AML-193 (cell line): ENCODE data around the gene MXD1.

ENCODE experiments used
- DNase-seq, 2 experiments: peaks; one replicate each; lab custom pipeline; 2025; lab: John Stamatoyannopoulos, UW

Gene MXD1

DNA sequence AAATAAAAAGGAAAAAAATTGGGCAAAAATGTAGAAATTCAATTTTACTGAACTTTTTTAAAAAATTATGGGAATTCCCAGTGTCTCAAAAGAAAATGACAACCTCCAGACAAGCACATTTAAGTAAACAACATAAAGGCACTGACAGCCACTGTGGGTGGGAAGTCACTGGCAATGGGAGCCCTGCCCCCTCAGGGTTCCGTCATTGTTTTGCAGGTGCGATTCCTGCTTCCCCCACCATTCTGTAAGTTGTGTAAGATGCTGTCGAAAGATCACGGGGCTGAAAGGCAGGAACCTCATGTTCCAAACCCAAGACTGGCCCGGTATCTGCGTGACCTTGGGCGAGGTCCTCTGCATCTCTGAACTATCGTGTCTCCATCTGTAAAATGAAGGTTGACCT lies 62.3 kb downstream of the MXD1 start:
- no peak for DNase-seq

DNA sequence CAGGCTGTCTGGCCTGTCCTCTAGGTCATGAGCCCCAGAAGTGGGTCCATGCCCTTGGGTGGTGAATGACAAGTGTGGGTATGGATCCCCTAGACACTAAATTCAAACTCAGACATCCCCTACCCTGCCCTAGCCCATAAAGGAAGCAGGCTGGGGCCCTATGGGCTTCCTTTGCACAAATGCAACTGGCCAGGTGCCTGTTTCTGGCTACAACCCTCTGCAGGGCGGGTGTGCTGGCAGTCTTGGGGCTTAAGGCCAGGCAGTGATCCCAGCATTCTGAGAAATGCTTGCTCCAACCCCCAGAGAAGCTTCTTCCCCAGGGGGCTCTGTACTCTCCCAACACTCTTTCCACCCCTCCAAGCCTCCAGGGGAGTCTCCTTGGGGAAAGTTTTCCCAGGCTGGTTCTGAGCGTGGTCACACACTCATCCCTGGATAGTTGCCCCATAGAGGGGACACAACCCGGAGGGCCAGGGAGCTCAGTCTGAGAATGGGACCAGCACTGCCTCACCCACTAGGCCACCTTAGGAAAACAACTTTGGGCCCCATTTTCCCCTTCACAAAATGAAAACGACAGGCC lies 63.1 kb downstream of the MXD1 start:
- DNase-seq: no peak

DNA sequence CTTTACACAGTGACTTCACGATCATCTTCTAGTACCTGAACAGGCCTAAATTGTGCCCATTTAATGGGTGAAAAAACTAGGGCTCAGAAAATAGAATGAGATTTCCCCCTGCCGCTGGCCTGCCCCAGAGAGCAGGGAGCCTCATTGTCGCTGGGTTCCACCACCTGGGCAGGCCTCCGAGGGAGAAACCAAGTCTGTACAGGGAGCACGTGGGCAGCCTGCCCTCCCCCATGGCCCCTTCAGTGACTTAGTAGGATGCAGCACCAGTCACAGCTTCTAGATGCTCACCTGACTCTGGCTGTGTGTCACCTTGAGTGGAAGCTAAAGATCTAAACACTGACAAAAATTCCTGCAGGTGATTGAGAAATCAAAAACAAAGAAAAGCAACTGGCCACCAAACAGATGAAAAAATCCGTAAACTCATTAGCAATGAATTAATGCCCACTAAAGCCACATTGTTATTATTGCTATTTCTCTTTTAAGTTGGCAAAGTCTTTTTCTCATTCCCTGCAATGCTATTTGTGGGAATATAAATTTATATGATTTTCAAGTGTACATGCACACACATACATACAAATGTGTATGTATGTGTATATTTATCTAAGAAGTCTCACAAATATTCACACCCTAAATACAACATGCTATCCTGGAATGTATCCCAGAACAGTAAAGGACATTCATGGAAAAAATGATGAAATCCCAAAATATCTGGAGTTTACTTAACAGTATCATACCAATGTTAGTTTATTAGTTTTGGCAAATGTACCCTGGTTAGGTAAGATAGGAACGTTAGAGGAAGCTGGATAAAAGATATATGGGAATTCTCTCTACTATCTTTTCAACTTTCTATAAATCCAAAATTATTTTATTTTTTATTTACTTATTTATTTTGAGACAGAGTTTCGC lies 65.2 kb downstream of the MXD1 start:
- no peak for DNase-seq

DNA sequence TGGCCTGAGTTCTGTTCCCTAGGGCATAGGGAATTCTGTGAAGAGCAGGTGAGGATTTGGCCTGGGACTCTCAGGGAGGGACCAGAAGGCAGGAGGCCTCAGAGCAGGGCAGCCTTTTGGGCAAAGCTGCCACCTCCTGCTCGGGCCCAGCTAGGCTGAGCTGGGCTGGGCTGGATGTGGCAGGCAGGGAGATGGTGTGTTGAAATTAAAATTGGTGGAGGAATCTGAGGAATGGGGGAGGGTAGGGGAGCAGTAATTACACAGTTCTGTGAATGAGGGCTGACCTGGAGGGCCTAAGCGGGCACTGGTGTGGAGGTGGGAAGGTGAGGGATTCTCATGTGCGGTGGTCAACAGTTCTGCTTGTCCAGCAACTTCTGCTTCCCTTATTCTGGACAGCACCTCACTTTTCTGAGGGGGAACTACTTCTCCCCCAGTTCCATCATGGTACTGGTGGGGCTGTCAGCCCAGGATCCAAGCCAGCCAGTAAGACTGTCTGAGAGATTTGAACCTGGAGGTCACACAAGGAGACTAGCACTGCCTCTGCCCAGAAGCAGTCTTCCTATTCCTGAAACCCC lies 68.6 kb downstream of the MXD1 start:
- no peak for DNase-seq

DNA sequence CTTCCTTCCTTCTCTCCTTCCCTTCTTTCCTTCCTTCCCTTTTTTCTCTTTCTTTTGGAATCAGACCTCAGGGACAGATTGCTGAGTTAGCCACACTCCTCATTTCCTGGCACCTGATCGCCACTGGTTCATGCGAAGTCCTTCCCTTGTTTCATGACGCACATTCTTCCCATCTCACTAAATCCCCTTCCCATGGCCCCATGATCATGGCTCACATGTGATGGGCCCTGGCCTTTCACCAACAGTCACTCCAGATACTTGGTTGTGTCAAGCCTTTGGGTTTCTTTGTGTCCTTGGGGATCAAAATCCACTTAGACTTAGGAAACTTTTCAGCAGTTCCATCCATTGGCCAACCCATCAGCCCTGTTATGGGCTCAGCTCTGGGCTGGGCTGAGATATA lies 70.3 kb downstream of the MXD1 start:
- DNase-seq: no peak

DNA sequence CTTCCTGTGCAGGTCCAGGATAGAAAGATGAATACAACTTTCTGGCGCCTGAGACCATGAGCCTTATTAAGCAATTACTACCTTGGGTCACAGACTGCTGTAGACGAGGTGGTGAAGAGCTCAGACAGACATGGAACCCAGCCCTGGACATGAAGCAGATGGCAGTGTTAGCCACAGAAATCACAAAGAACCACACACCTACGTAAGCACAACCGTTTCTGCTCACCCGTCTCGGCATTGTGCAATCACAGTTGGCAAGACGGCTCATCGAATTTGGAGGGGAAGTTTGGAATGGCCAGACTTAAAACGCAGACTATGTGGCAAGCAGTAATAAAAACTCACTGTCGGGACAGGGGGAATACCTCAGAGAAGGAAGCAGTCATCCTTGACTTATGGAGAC lies 70.8 kb downstream of the MXD1 start:
- DNase-seq: peak; percentile 96 to 97

DNA sequence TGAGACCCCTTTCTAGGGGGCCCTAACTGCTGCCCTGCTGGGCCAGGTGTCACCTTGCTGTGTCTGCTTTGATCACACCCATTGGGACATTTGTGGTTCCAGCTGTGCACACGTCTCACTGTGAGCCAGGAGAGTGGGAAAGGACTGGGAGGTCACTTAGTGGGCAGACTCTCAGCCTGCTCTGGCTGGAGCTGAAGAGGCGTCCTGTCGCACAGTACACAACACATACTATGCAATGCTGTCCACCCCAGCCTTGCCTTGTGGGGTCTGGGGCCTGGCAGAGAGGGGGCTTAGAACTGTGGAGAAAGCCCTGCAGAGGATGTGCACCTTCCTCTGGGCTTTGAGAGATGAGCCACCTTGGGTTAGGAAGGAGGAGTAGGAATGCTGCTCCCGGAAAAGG lies 71.8 kb downstream of the MXD1 start:
- DNase-seq: no peak

DNA sequence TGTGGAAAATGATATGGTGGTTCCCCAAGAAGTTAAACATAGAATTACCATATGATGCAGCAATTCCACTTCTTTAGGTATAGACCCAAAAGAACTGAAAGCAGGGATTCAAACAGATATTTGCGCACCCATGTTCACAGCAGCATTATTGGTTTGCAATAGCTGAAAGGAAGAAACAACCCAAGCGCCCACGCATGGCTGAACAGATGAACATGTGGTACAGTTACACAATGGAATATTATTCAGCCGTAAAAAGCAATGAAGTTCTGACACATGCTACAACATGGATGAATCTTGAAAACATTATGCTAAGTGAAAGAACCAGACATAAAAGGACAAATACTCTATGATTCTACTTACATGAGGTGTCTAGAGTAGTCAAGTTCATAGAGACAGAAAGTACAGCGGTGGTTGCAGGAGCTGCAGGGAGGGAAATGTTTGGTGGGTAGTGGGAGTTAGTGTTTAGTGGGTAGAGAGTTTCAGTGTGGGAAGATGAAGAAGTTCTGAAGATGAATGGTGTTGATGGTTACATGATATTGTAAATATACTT lies 73.3 kb downstream of the MXD1 start:
- no peak for DNase-seq

DNA sequence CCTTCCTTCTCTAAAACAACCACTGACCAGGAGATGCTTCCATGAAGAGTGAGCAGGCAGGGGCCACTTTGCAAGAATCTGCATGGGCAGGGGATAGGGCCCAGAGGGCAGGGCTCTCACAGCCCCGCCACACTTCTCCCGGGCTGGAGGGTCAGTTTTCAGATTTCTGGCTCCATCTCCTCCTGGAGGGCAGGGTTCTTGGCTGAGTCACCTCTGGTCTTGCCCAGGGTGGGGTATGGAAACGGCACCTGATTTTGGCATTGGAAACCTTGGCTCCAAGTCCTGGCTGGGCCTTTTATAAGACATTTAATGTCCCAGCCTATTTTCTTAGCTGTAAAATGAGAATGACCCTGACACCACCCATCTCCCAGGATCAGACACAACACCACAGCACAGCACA lies 74.1 kb downstream of the MXD1 start:
- DNase-seq: no peak

DNA sequence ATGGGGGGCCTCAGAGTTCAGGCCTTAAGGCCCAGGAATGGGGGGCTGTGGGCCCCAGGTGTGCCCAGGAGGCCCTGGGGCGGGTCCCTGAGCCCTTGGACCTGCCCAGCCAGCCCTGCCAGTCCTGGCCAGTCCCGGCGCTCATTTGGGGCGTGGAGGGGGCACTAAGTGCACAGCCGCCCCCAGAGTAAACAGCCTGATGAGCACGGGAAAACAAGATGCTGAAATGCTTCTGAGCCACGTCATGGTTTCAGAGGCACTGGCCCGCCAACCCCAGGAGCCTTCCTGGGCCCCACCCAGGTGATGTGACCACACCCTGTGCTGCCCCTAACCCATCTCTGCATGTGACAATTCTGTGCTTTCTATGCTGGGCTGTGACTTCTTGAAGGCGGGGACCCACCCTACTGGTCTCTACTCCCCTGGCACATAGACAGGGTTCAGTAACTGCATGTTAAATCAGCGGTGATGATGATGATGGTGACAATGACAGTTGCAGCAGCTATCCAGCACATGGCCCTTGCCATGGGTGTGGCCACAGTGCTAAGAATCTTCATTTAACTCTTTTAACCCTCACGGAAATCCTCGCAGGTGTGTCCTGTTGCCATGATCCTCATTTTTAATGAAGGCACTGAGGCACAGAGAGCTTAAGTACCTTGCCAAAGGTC lies 74.7 kb downstream of the MXD1 start:
- no peak for DNase-seq
